MM.1S (cell line): Measurements from ENCODE around the gene TTC34.

Source experiments
- DNase-seq: peaks from one replicate; pipeline ENCODE4 v3.0.0-alpha.2; 2015
- H2AFZ ChIP-seq: fragments of 300-600 bp; sonication (generic); 2 replicates; pipeline ENCODE4 v1.6.0; 2016; ENCODE audit warnings: antibody characterized with exemption, low read length
- H3F3A ChIP-seq: fragments of 300-600 bp; sonication (generic); 2 replicates; pipeline ENCODE4 v1.6.1; 2016; ENCODE audit warnings: mild to moderate bottlenecking, antibody characterized with exemption, low read length, moderate library complexity, mixed read lengths; ENCODE audit not compliant: insufficient read depth
- H3K27ac ChIP-seq: fragments of 300-600 bp; sonication (generic); 2 replicates; pipeline ENCODE4 v1.5.1; 2016; ENCODE audit warnings: mild to moderate bottlenecking, low read length
- H3K27me3 ChIP-seq: fragments of 300-600 bp; sonication (generic); replicated peaks from 2 replicates; pipeline ENCODE4 v1.6.0; 2016; ENCODE audit warnings: low read length; ENCODE audit not compliant: insufficient read depth
- H3K36me3 ChIP-seq: fragments of 300-600 bp; sonication (generic); replicated peaks from 2 replicates; pipeline ENCODE4 v1.6.1; 2016; ENCODE audit warnings: mild to moderate bottlenecking, low read length, mixed read lengths; ENCODE audit not compliant: insufficient read depth
- H3K4me1 ChIP-seq: fragments of 300-600 bp; sonication (generic); 2 replicates; pipeline ENCODE4 v1.6.1; 2016; ENCODE audit warnings: low read length, mixed read lengths
- H3K4me2 ChIP-seq: fragments of 300-600 bp; sonication (generic); 2 replicates; pipeline ENCODE4 v1.6.0; 2016; ENCODE audit warnings: low read depth, low read length
- H3K4me3 ChIP-seq: fragments of 300-600 bp; sonication (generic); 2 replicates; pipeline ENCODE4 v1.5.1; 2016; ENCODE audit warnings: low read length, mixed read lengths
- H3K79me2 ChIP-seq: fragments of 300-600 bp; sonication (generic); 2 replicates; pipeline ENCODE4 v1.6.1; 2016; ENCODE audit warnings: mixed run types, low read length, mixed read lengths
- H3K9ac ChIP-seq: fragments of 300-600 bp; sonication (generic); 2 replicates; pipeline ENCODE4 v1.6.1; 2016; ENCODE audit warnings: low read length, mixed read lengths
- H3K9me2 ChIP-seq: fragments of 300-600 bp; sonication (generic); replicated peaks from 2 replicates; pipeline ENCODE4 v1.6.1; 2016; ENCODE audit warnings: mild to moderate bottlenecking, low read length, mixed read lengths; ENCODE audit not compliant: insufficient read depth
- H3K9me3 ChIP-seq: fragments of 300-600 bp; sonication (generic); replicated peaks from 2 replicates; pipeline ENCODE4 v1.6.1; 2016; ENCODE audit warnings: mild to moderate bottlenecking, low read length, mixed read lengths; ENCODE audit not compliant: insufficient read depth
- H4K20me1 ChIP-seq: fragments of 300-600 bp; sonication (generic); 2 replicates; pipeline ENCODE4 v1.6.1; 2016; ENCODE audit warnings: mild to moderate bottlenecking, low read length, moderate library complexity, mixed read lengths; ENCODE audit not compliant: insufficient read depth
- EZH2 ChIP-seq: fragments of 300-600 bp; sonication (generic); optimal IDR thresholded peaks from 2 replicates; pipeline ENCODE3; 2017; ENCODE audit warnings: low read depth, mild to moderate bottlenecking, antibody characterized with exemption, low read length, mixed read lengths
- EZH2phosphoT487 ChIP-seq: fragments of 300-600 bp; sonication (generic); IDR thresholded peaks from 2 replicates; pipeline ENCODE4 v1.6.1; 2018; ENCODE audit warnings: antibody characterized with exemption, low read length
- TF ChIP-seq, protein P1 (sequence below): fragments of 300-600 bp; sonication (generic); IDR thresholded peaks from 2 replicates; pipeline ENCODE4 v1.5.1; 2016; ENCODE audit warnings: antibody characterized with exemption, low read length, mixed read lengths

TTC34 gene

DNA sequence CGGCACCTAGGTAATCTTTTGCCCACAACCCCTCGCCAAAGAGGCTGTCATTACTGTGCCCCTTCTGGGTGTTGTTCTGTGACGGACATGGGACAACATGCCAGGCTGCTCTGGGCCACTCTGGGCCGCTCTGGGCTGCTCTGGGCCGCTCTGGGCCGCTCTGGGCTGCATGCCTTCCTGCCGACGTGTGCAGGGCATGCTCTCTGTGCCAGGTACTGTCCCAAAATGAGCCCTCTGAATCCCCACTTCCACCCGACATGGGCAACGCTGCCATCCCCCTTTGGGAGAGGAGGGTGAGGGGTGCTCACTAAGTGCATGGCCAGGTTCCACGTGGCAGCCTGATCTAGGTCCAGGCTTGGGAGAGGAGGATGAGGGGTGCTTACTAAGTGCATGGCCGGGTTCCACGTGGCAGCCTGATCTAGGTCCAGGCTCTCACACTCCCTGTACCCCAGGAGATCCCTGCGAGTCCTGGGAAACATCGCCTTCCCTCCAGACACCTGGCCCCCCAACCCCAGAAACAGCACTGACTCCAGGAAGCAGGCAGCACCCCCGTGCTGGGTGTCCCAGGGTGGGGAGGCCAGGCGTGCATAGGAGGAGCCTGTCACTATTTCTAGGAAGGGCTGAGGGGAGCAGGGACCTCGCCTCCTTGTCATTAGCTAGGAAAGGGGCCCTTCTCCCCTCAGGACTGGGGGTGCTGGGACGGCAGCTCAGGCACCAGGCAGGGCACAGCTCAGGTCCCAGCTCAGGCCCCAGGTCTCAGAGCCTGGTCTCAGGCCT, 16.5 kb downstream of the TTC34 start:
- TF ChIP-seq EZH2phosphoT487, result no peak
- TF ChIP-seq, protein P1, sequence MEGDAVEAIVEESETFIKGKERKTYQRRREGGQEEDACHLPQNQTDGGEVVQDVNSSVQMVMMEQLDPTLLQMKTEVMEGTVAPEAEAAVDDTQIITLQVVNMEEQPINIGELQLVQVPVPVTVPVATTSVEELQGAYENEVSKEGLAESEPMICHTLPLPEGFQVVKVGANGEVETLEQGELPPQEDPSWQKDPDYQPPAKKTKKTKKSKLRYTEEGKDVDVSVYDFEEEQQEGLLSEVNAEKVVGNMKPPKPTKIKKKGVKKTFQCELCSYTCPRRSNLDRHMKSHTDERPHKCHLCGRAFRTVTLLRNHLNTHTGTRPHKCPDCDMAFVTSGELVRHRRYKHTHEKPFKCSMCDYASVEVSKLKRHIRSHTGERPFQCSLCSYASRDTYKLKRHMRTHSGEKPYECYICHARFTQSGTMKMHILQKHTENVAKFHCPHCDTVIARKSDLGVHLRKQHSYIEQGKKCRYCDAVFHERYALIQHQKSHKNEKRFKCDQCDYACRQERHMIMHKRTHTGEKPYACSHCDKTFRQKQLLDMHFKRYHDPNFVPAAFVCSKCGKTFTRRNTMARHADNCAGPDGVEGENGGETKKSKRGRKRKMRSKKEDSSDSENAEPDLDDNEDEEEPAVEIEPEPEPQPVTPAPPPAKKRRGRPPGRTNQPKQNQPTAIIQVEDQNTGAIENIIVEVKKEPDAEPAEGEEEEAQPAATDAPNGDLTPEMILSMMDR, result no peak
- TF ChIP-seq EZH2, result no peak
- Histone ChIP-seq H3K4me1 (no peaks in the 10 kb centered on the region), H4K20me1 (no peaks in the 10 kb centered on the region), H3K9me2 (no peaks in the 10 kb centered on the region), H3K27me3 (peaks cover 61% of the 10 kb centered on the region), H3K79me2 (no peaks in the 10 kb centered on the region), H3K9me3 (no peaks in the 10 kb centered on the region), H3K27ac (no peak overlapping the region), H2AFZ (no peak overlapping the region), H3K36me3 (no peaks in the 10 kb centered on the region), H3K4me2 (no peak overlapping the region), H3K4me3 (no peak overlapping the region), H3F3A (no peaks in the 10 kb centered on the region), H3K9ac (no peak overlapping the region)
- DNase-seq, result no peak

DNA sequence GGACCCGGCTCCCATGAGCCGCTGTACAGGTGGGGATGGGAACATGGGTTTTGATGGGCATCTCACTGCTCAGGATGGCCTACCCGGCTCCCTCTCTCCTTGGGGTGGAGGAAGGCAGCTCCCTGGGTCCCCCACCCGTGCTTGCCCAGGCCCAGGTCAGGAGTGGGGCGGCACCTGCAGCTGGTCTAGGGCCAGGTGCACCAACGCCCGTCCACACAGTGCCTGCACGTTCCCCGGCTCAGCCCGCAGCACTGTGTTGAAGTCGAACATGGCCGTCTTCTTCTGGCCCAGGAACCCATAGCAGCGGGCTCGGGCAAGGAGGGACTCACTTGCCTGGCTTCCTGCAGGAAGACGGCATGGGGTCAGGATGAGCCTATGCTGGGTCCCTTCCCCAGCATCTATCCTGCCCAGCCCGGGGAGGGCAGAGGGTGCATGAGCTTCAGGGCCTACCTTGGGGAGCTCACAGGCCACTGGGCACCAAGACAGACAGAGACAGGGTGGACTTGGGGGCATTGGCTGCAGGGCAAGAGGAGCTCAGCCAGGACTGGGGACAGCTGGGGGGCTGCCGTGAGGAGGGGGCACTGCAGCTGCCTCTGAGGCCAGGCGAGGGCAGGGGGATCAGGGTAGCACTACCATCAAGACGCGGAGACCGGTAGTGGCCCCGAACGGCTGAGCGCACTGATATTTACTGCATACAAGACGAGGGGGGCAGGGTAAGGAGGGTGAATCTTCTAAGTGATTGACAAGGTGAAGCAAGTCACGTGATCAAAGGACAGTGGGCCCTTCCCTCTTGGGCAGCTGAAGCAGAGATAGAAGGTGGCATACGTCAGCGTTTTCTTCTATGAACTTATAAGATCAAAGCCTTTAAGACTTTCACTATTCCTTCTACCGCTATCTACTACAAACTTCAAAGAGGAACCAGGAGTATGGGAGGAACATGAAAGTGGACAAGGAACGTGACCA, 17.8 kb downstream of the TTC34 start:
- Histone ChIP-seq H3K9me2 (no peaks in the 10 kb centered on the region), H3F3A (no peaks in the 10 kb centered on the region), H2AFZ (no peak overlapping the region), H3K27me3 (peaks cover 69% of the 10 kb centered on the region), H3K36me3 (no peaks in the 10 kb centered on the region), H3K9ac (no peak overlapping the region), H3K9me3 (no peaks in the 10 kb centered on the region), H3K4me2 (no peak overlapping the region), H3K4me3 (no peak overlapping the region), H3K4me1 (no peaks in the 10 kb centered on the region), H3K79me2 (no peaks in the 10 kb centered on the region), H3K27ac (no peak overlapping the region), H4K20me1 (no peaks in the 10 kb centered on the region)
- DNase-seq, result no peak
- TF ChIP-seq, protein P1, result no peak
- TF ChIP-seq EZH2, result no peak
- TF ChIP-seq EZH2phosphoT487, result no peak

DNA sequence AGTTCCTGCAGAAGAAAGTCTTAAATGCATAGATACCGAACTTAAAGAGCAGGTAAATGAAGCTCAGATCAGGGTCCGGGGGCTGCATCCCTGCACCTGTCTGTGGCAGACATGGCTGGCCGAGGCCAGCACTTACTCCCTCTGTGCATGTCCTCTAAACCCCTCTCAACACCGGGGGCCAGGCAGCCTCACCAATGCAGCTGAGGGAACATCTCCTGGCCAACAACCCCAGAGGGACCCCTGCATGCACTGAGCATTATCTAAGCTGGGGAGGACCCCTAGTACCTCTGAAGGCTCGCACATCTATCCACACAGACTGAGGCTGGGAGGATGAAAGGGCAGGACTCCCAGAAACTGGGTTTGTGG, 18.4 kb downstream of the TTC34 start:
- Histone ChIP-seq H3K9ac (no peak overlapping the region), H3K4me1 (no peaks in the 10 kb centered on the region), H3K9me3 (no peaks in the 10 kb centered on the region), H3K4me2 (no peak overlapping the region), H3K36me3 (no peaks in the 10 kb centered on the region), H3K79me2 (no peaks in the 10 kb centered on the region), H3K9me2 (no peaks in the 10 kb centered on the region), H3F3A (no peaks in the 10 kb centered on the region), H3K4me3 (no peak overlapping the region), H4K20me1 (no peaks in the 10 kb centered on the region), H2AFZ (no peak overlapping the region), H3K27me3 (peaks cover 68% of the 10 kb centered on the region), H3K27ac (no peak overlapping the region)
- no peak for DNase-seq
- TF ChIP-seq EZH2 (no peak), EZH2phosphoT487 (no peak)
- TF ChIP-seq, protein P1, result no peak
